ENCODE measurements around the gene STOX2.

DNA sequence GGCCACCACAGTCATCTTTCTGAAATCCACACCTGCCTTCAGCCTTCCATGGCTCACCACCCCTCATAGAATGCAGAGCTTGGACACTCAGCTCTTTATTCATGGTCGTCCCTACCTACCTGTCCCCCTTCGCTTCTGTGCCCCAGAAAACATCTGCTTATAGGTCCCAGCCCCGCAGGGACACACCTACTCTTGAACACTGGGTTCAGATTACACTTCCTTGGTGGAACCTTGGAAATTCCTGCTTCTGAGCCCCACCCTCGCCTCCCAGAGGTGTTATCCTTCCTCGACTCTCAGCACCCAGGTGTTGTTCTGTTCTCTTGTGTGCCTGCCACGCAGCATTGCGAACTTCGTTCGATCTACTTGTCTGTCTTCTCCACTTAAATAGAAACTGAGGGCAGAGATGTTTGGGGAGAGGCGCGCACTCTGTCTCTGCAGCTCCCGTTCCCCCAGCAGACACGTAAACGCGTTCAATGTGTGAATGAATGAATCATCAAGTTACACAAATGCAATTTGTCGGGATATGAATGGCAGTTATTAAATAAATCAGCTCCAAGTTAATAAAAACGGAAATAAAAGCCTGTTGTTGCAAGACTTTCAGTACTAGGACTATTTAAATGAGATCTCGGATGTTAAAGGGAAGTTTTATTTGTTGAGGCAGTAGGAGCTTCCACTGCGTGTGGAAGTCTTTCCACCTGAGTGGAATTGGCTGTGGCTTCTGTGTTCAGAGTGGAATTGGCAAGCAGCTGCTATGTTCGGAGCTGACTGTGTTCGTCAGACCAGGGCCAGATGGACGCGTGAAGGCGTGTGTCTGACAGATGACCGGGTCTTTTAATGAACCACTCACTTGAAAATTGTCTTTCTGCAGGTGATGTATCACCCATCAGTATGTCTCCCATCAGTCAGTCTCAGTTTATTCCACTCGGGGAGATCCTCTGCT lies 95.6 kb downstream of the STOX2 start:
- TF ChIP-seq, protein P1, sequence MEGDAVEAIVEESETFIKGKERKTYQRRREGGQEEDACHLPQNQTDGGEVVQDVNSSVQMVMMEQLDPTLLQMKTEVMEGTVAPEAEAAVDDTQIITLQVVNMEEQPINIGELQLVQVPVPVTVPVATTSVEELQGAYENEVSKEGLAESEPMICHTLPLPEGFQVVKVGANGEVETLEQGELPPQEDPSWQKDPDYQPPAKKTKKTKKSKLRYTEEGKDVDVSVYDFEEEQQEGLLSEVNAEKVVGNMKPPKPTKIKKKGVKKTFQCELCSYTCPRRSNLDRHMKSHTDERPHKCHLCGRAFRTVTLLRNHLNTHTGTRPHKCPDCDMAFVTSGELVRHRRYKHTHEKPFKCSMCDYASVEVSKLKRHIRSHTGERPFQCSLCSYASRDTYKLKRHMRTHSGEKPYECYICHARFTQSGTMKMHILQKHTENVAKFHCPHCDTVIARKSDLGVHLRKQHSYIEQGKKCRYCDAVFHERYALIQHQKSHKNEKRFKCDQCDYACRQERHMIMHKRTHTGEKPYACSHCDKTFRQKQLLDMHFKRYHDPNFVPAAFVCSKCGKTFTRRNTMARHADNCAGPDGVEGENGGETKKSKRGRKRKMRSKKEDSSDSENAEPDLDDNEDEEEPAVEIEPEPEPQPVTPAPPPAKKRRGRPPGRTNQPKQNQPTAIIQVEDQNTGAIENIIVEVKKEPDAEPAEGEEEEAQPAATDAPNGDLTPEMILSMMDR (conservative IDR thresholded peaks at IDR 0.05) = no peak
- TF ChIP-seq ZFX (IDR thresholded peaks at IDR 0.05) = no peak

Measured in C4-2B (cell line).